Kidney (tissue), 14 donors: ENCODE results near the gene AGPAT3. TPM values are rescaled to one million over a fixed set of nuclear protein-coding genes. Genes with fewer than 3 reads are reported as not detected.

ENCODE experiments used
- DNase-seq, 5 donors: peaks; one replicate each; pipeline ENCODE4 v3.0.0-alpha.2; 2013 to 2020
- FAIRE-seq: peaks from 2 replicates; lab custom pipeline; 2012; peaks lifted over from hg19 to GRCh38; lab: Jason Lieb, UNC
- H3K27ac ChIP-seq, 2 donors: one replicate each; pipeline ENCODE4 v1.7.0; 2013; ENCODE audit warnings: low read depth in 2 of 2, low read length in 2 of 2, inconsistent platforms in 1 of 2
- H3K27me3 ChIP-seq: one replicate; pipeline ENCODE4 v1.7.1; 2013; ENCODE audit warnings: low read length, inconsistent platforms; ENCODE audit not compliant: control insufficient read depth, insufficient read depth
- H3K36me3 ChIP-seq, 3 donors: one replicate each; pipeline versions ENCODE4 v1.7.0 to v1.7.1; 2013; ENCODE audit warnings: low read length in 3 of 3, control low read depth in 1 of 3, inconsistent platforms in 1 of 3; ENCODE audit not compliant: insufficient read depth in 3 of 3, control insufficient read depth in 2 of 3
- H3K4me1 ChIP-seq, 3 donors: one replicate each; pipeline versions ENCODE4 v1.7.0 to v1.7.1; 2013; ENCODE audit warnings: low read length in 3 of 3, inconsistent platforms in 1 of 3, low read depth in 1 of 3; ENCODE audit not compliant: control insufficient read depth in 2 of 3, insufficient read depth in 2 of 3
- H3K4me3 ChIP-seq, 3 donors: one replicate each; pipeline versions ENCODE4 v1.7.0 to v1.8.1; 2013; ENCODE audit warnings: low read length in 3 of 3, control low read depth in 1 of 3, inconsistent platforms in 1 of 3
- H3K9ac ChIP-seq, 3 donors: one replicate each; pipeline versions ENCODE4 v1.7.0 to v1.7.1; 2013; ENCODE audit warnings: low read length in 3 of 3, control low read depth in 1 of 3, inconsistent platforms in 1 of 3
- H3K9me3 ChIP-seq, 3 donors: one replicate each; pipeline versions ENCODE4 v1.7.0 to v1.7.1; 2013; ENCODE audit warnings: low read length in 3 of 3, control low read depth in 1 of 3, inconsistent platforms in 1 of 3; ENCODE audit not compliant: control insufficient read depth in 2 of 3, insufficient read depth in 1 of 3
- CTCF ChIP-seq: IDR thresholded peaks from 3 replicates; pipeline ENCODE4 v1.5.1; 2012; ENCODE audit warnings: mild to moderate bottlenecking, moderate library complexity, borderline replicate concordance; ENCODE audit not compliant: insufficient read depth; ENCODE audit errors: extremely low read depth
- intact Hi-C: fragments of 100-400 bp; cut with DNase I; formaldehyde crosslinking; loops from one replicate; pipeline ENCODE4 v1.11.1; 2022
- polyA plus RNA-seq: library from polyadenylated mRNA; stranded (reverse); fragments of 350-450 nt; fragmentation: Illumina TruSeq; extraction: RNeasy Lipid Tissue Mini Kit (QIAGEN cat#74804); gene quantifications from one replicate; pipeline ENCODE4 v1.2.3, GENCODE V29; 2014; ENCODE audit warnings: low read depth, low replicate concordance; ENCODE audit not compliant: insufficient read depth
- total RNA-seq: library from RNA; stranded (reverse); fragmentation: NEBNext Ultra II Directional; extraction: Animal tissue kit (Norgen Biotek cat#: 25700); gene quantifications from one replicate; pipeline ENCODE4 v1.2.1, GENCODE V29; 2021
- donor health status: control.
- donor health status: control.
- donor health status: control.
- donor health status: control.
- donor health status: control.
- donor health status: DM: yes; HTN: yes; CAD: no.
- donor health status: Normal renal cell carcinoma (clear cell type).

The AGPAT3 gene
- total and polyA plus RNA-seq, 2 donors from 2014 or later, result 40.3 to 86.2 TPM

- H3K36me3 ChIP-seq, result no peaks in the 10 kb centered on the region
- FAIRE-seq (no peak), DNase-seq (no peak)
- no peaks in the 10 kb centered on the region for H3K27me3 ChIP-seq
- no peaks in the 10 kb centered on the region for H3K4me1 ChIP-seq
- no peak overlapping the region for H3K4me3 ChIP-seq
- H3K9ac ChIP-seq, result no peak overlapping the region
- no peaks in the 10 kb centered on the region for H3K9me3 ChIP-seq
- TF ChIP-seq CTCF, result no peak
- no peak overlapping the region for H3K27ac ChIP-seq
- intact Hi-C loops, result no loop called here
Observed at GRCh38 chr21:43854773-43855633, 10.0 kb upstream of the AGPAT3 start.

- Histone ChIP-seq H3K4me1 (no peaks in the 10 kb centered on the region), H3K27ac (no peak overlapping the region), H3K9me3 (no peaks in the 10 kb centered on the region), H3K9ac (no peak overlapping the region), H3K36me3 (no peaks in the 10 kb centered on the region), H3K27me3 (no peaks in the 10 kb centered on the region), H3K4me3 (no peak overlapping the region)
- TF ChIP-seq CTCF, result no peak
- FAIRE-seq, result no peak
- DNase-seq, result no peak
- intact Hi-C loops, result no loop called here
Observed at GRCh38 chr21:43855955-43856354, 9.1 kb upstream of the AGPAT3 start.

- intact Hi-C loops, result no loop called here
- no peaks in the 10 kb centered on the region for H3K9me3 ChIP-seq
- H3K9ac ChIP-seq, result no peak overlapping the region
- DNase-seq (no peak), FAIRE-seq (no peak)
- TF ChIP-seq CTCF, result no peak
- no peaks in the 10 kb centered on the region for H3K4me1 ChIP-seq
- H3K4me3 ChIP-seq, result no peak overlapping the region
- H3K27me3 ChIP-seq, result no peaks in the 10 kb centered on the region
- H3K36me3 ChIP-seq, result no peaks in the 10 kb centered on the region
- H3K27ac ChIP-seq, result no peak overlapping the region
Observed at GRCh38 chr21:43858806-43859648, 6.0 kb upstream of the AGPAT3 start.
